Gastroesophageal sphincter (tissue), 3 donors: ENCODE measurements around the gene GOLGA5.

Experiments used
- POLR2A ChIP-seq, 2 donors: fragments of 450-650 bp; IDR thresholded peaks; one replicate each; pipeline ENCODE4 v1.6.1; 2017; ENCODE audit warnings: antibody characterized with exemption in 2 of 2, mild to moderate bottlenecking in 2 of 2, moderate library complexity in 1 of 2
- TF ChIP-seq, protein P1 (sequence below), 4 experiments: fragments of 200-600 bp in 2 of 4; fragments of 450-650 bp in 2 of 4; sonication (generic) in 1 of 4; IDR thresholded peaks; one replicate each; pipeline ENCODE4 v1.5.1; 2017 to 2019; ENCODE audit warnings: antibody characterized with exemption in 4 of 4, mild to moderate bottlenecking in 2 of 4, moderate library complexity in 2 of 4

DNA sequence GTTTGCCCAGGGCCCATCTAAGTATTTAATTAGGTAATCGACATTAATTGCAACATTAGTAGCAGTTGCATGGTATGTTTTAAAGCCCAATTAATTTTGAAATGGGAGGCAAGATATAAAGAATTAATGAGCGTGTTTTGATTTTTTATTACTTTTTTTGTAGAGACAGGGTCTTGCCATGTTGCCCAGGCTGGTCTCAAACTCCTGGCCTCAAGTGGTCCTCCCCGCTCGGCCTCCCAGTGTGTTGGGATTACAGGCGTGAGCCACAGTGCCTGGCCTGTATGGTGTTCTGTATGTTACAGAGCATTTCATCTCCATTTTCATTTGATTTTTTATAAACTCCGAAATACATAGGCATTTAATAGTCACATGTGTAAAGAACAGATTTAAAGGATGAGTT is 856 bp downstream of the GOLGA5 start:
- no peak for TF ChIP-seq POLR2A (IDR thresholded peaks at IDR 0.05)
- TF ChIP-seq, protein P1, sequence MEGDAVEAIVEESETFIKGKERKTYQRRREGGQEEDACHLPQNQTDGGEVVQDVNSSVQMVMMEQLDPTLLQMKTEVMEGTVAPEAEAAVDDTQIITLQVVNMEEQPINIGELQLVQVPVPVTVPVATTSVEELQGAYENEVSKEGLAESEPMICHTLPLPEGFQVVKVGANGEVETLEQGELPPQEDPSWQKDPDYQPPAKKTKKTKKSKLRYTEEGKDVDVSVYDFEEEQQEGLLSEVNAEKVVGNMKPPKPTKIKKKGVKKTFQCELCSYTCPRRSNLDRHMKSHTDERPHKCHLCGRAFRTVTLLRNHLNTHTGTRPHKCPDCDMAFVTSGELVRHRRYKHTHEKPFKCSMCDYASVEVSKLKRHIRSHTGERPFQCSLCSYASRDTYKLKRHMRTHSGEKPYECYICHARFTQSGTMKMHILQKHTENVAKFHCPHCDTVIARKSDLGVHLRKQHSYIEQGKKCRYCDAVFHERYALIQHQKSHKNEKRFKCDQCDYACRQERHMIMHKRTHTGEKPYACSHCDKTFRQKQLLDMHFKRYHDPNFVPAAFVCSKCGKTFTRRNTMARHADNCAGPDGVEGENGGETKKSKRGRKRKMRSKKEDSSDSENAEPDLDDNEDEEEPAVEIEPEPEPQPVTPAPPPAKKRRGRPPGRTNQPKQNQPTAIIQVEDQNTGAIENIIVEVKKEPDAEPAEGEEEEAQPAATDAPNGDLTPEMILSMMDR (IDR thresholded peaks at IDR 0.05), result no peak
